Epithelial cell of esophagus (primary cell): ENCODE results near the gene NEK1.

ENCODE experiments used
- DNase-seq: peaks from one replicate; pipeline ENCODE4 v3.0.0; 2010; ENCODE audit warnings: low read depth
- H3K4me3 ChIP-seq: 2 replicates; pipeline ENCODE4 v1.5.1; 2011; ENCODE audit warnings: mild to moderate bottlenecking, low read length, control low read depth
- TF ChIP-seq, protein P1 (sequence below): IDR thresholded peaks from 2 replicates; pipeline ENCODE4 v1.5.1; 2011; ENCODE audit warnings: low read depth, mild to moderate bottlenecking, low read length, control low read depth, inconsistent platforms; ENCODE audit not compliant: insufficient read depth; ENCODE audit errors: missing control alignments

The NEK1 gene

DNA sequence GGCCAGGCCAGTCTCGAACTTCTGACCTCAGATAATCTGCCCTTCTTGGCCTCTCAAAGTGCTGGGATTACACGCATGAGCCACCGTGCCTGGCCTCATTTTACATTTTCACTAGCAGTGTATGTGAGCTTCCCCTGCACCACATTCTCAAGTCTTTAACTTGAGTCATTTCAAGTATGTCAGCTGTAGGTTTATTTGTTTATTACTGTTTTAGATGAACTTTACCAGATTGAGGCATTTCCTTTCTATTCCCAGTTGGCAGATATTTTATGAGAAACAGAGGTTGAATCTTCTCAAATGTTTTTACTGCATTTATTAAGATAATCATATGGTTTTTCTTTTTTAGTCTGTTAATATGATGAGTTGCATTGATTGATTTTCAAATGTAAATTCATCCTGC lies 227.0 kb downstream of the NEK1 start:
- H3K4me3 ChIP-seq: no peak overlapping the region
- DNase-seq: no peak
- TF ChIP-seq, protein P1, sequence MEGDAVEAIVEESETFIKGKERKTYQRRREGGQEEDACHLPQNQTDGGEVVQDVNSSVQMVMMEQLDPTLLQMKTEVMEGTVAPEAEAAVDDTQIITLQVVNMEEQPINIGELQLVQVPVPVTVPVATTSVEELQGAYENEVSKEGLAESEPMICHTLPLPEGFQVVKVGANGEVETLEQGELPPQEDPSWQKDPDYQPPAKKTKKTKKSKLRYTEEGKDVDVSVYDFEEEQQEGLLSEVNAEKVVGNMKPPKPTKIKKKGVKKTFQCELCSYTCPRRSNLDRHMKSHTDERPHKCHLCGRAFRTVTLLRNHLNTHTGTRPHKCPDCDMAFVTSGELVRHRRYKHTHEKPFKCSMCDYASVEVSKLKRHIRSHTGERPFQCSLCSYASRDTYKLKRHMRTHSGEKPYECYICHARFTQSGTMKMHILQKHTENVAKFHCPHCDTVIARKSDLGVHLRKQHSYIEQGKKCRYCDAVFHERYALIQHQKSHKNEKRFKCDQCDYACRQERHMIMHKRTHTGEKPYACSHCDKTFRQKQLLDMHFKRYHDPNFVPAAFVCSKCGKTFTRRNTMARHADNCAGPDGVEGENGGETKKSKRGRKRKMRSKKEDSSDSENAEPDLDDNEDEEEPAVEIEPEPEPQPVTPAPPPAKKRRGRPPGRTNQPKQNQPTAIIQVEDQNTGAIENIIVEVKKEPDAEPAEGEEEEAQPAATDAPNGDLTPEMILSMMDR: no peak

DNA sequence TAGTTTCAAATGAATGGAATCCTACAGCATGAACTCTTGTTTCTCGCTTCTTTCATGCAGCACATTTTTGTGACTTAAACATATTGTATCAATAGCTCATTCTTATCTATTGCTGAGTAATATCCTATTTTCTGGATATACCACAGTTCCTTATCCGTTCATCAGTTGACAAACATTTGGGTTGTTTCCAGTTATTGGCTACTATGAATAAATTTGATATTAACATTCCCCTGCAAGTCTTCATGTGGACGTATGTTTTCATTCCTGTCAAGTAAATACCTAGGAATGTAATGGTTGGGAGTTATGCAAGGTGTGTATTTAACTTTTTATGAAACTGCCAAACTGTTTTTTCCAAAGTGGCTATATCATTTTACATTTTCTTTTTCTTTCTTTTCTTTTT lies 227.6 kb downstream of the NEK1 start:
- TF ChIP-seq, protein P1: no peak
- DNase-seq: no peak
- H3K4me3 ChIP-seq: no peak overlapping the region

DNA sequence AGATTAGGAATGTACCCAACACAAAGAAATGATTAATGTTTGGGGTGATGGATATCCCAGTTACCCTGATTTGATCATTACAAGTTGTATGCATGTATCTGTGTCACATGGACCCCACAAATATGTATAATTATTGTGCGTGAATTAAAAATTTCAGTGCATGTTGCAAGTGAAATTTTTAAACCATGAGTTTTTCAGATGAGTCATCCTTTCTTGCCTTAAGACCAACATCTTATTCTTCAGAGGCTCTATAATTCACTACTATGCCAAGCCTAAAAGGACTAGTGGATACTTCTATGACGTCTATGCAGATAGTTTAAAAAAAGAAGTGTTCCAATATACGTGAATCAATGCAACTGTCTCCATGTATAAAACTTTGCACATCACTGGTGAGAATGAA lies 228.7 kb downstream of the NEK1 start:
- DNase-seq: peak; percentile 72
- TF ChIP-seq, protein P1: no peak
- H3K4me3 ChIP-seq: no peak overlapping the region

DNA sequence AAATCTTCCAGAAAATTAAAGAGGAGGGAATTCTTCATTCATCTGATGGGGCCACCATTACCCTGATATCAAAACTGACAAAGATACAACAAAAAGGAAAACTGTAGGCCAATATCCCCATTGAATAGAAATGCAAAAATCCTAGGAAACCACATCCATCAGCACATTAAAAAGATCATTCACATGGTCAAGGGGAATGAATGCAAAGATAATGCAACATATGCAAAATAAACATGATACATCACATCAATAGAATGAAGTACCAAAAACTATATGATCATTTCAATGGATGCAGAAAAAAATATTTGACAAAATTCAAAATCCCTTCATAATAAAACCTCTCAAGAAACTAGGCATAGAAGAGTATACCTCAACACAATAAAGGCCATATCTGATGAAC lies 232.7 kb downstream of the NEK1 start:
- DNase-seq: no peak
- TF ChIP-seq, protein P1: no peak

DNA sequence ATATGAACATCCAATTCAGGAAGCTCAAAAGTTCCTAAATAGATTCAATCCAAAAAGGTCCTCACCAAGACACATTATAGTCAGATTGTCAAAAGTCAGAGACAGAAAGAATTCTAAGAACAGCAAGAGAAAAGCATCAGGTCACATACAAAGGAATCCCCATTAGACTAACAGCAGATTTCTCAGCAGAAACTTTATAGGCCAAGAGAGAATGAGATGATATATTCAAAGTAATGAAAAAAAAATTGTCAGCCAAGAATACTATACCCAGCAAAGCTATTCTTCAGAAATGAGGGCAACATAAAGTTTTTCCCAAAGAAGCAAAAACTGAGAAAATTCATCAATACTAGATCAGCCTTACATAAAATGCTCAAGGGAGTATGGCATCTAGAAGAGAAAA lies 235.0 kb downstream of the NEK1 start:
- no peak overlapping the region for H3K4me3 ChIP-seq
- TF ChIP-seq, protein P1: no peak
- no peak for DNase-seq

More for the DNA sequence above, 232.7 kb downstream of the NEK1 start:
- H3K4me3 ChIP-seq: no peak overlapping the region

DNA sequence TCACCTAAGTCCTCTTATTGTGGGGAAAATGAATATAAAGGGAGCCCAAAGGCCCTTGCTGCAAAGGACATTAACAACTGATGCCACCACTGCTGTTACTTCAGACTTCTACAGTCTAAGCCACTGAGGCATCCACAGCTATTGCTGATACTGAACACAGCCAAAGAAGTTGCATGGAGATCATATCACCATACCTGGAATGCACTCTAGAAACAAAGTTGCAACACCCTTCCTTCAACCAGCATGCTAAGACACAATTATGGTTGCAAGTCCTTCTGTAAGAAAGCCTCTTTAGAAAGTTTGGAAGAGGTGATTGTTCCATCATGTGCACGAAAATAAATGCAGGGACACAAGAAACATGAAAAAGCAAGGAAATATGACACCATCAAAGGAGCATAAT lies 236.0 kb downstream of the NEK1 start:
- TF ChIP-seq, protein P1: no peak
- DNase-seq: no peak
- no peak overlapping the region for H3K4me3 ChIP-seq

DNA sequence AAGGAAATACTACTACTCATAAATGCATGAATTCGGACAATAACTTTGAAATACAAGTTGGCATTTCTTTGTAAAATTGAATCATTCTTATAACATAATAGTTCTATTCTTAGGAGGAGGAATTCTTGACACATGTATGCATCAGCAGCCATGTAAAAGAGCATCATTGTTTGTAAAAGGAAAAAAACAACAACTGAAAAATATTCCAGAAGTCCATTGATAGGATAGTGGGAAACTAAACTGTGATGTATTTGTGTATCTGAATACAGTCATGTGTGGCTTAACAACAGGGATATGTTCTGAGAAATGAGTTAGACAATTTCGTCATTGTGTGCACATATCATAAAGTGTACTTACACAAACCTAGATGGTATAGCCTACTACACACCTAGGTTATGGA lies 239.6 kb downstream of the NEK1 start:
- TF ChIP-seq, protein P1: no peak
- H3K4me3 ChIP-seq: no peak overlapping the region
- no peak for DNase-seq
